Activated CD8-positive, alpha-beta memory T cell treated with anti-CD3 and anti-CD28 coated beads for 1 hour (primary cell): Measurements from ENCODE around the gene SNCAIP.

Source experiments
- DNase-seq, 2 donors: peaks; one replicate each; pipeline ENCODE4 v3.0.0-alpha.2; 2020; ENCODE audit warnings: low read depth in 1 of 2; ENCODE audit errors: extremely low read depth in 1 of 2

SNCAIP gene

GRCh38 chr5:122392224-122392623 lies 80.2 kb downstream of the SNCAIP start:
- DNase-seq = no peak

- DNase-seq = no peak
Measured at GRCh38 chr5:122392824-122393223, 80.8 kb downstream of the SNCAIP start.

- DNase-seq = no peak
Measured at GRCh38 chr5:122394284-122394930, 82.4 kb downstream of the SNCAIP start.

GRCh38 chr5:122398016-122398415 lies 86.0 kb downstream of the SNCAIP start:
- no peak for DNase-seq

GRCh38 chr5:122400341-122400740 lies 88.3 kb downstream of the SNCAIP start:
- no peak for DNase-seq

- no peak for DNase-seq
Measured at GRCh38 chr5:122400938-122401337, 88.9 kb downstream of the SNCAIP start.

GRCh38 chr5:122401976-122402725 lies 90.1 kb downstream of the SNCAIP start:
- DNase-seq = no peak

- DNase-seq = no peak
Measured at GRCh38 chr5:122402955-122403685, 91.1 kb downstream of the SNCAIP start.

GRCh38 chr5:122404018-122404417 lies 92.0 kb downstream of the SNCAIP start:
- no peak for DNase-seq

- no peak for DNase-seq
Measured at GRCh38 chr5:122404653-122405362, 92.8 kb downstream of the SNCAIP start.

GRCh38 chr5:122405751-122406150 lies 93.7 kb downstream of the SNCAIP start:
- DNase-seq = no peak

GRCh38 chr5:122406181-122406580 lies 94.1 kb downstream of the SNCAIP start:
- no peak for DNase-seq

GRCh38 chr5:122408592-122409224 lies 96.7 kb downstream of the SNCAIP start:
- DNase-seq = no peak

- DNase-seq = no peak
Measured at GRCh38 chr5:122412966-122413365, 100.9 kb downstream of the SNCAIP start.

- DNase-seq = no peak
Measured at GRCh38 chr5:122413722-122414121, 101.7 kb downstream of the SNCAIP start.

- DNase-seq = no peak
Measured at GRCh38 chr5:122415030-122415800, 103.2 kb downstream of the SNCAIP start.

- no peak for DNase-seq
Measured at GRCh38 chr5:122415801-122416120, 103.7 kb downstream of the SNCAIP start.

- DNase-seq = no peak
Measured at GRCh38 chr5:122419142-122419894, 107.3 kb downstream of the SNCAIP start.

- no peak for DNase-seq
Measured at GRCh38 chr5:122420091-122420490, 108.1 kb downstream of the SNCAIP start.
